GM23338 (cell line): ENCODE data around the gene UMOD. TPM values are rescaled to one million over a fixed set of nuclear protein-coding genes. Genes with fewer than 3 reads are reported as not detected.

ENCODE experiments used
- ATAC-seq: fragments of 200-7000 bp; cut with Tn5 transposase; 3 replicates; pipeline ENCODE4 v1.9.1; 2020
- DNase-seq: peaks from one replicate; pipeline ENCODE4 v3.0.0-alpha.2; 2015; ENCODE audit warnings: low spot score
- H2AFZ ChIP-seq: fragments of 200-600 bp; sonication (generic); 2 replicates; pipeline ENCODE4 v1.8.0; 2016; ENCODE audit warnings: antibody characterized with exemption, mild to moderate bottlenecking, moderate library complexity
- H3F3A ChIP-seq: fragments of 200-600 bp; sonication (generic); replicated peaks from 2 replicates; pipeline ENCODE4 v1.8.0; 2017; ENCODE audit warnings: antibody characterized with exemption, mixed run types, low read depth
- H3K27ac ChIP-seq: fragments of 200-600 bp; sonication (generic); 2 replicates; pipeline ENCODE4 v1.6.1; 2016; ENCODE audit warnings: low read depth
- H3K27me3 ChIP-seq: fragments of 200-600 bp; sonication (generic); 2 replicates; pipeline ENCODE4 v1.8.0; 2016; ENCODE audit warnings: mild to moderate bottlenecking, mixed run types, moderate library complexity; ENCODE audit not compliant: insufficient read depth
- H3K36me3 ChIP-seq: fragments of 200-600 bp; sonication (generic); 2 replicates; pipeline ENCODE4 v1.8.0; 2016; ENCODE audit warnings: mild to moderate bottlenecking; ENCODE audit not compliant: insufficient read depth
- H3K4me1 ChIP-seq: fragments of 200-600 bp; sonication (generic); 2 replicates; pipeline ENCODE4 v1.8.0; 2016; ENCODE audit warnings: mild to moderate bottlenecking, moderate library complexity; ENCODE audit not compliant: insufficient read depth
- H3K4me2 ChIP-seq: fragments of 200-600 bp; sonication (generic); 2 replicates; pipeline ENCODE4 v1.7.1; 2017; ENCODE audit warnings: mixed run types
- H3K4me3 ChIP-seq: fragments of 200-600 bp; sonication (generic); 2 replicates; pipeline ENCODE4 v1.6.1; 2016; ENCODE audit warnings: mixed run types
- H3K79me2 ChIP-seq: fragments of 200-600 bp; sonication (generic); replicated peaks from 2 replicates; pipeline ENCODE4 v1.8.0; 2017; ENCODE audit warnings: mild to moderate bottlenecking; ENCODE audit not compliant: insufficient read depth
- H3K9me2 ChIP-seq: fragments of 200-600 bp; sonication (generic); 2 replicates; pipeline ENCODE4 v1.8.0; 2017; ENCODE audit not compliant: insufficient read depth
- H4K20me1 ChIP-seq: fragments of 200-600 bp; sonication (generic); replicated peaks from 2 replicates; pipeline ENCODE4 v1.8.0; 2017; ENCODE audit warnings: mild to moderate bottlenecking; ENCODE audit not compliant: insufficient read depth
- H3K27ac Mint-ChIP-seq: 2 replicates; pipeline ENCODE4 v1.8.0; 2020; ENCODE audit warnings: inconsistent platforms, mild to moderate bottlenecking, moderate library complexity, mixed read lengths
- H3K27me3 Mint-ChIP-seq: 3 replicates; pipeline ENCODE4 v1.8.0; 2022; ENCODE audit warnings: low read depth, mild to moderate bottlenecking, moderate library complexity, mixed read lengths, inconsistent platforms; ENCODE audit not compliant: insufficient read depth, poor library complexity
- H3K36me3 Mint-ChIP-seq: 3 replicates; pipeline ENCODE4 v1.8.0; 2021; ENCODE audit warnings: low read depth, mild to moderate bottlenecking, inconsistent platforms, moderate library complexity, mixed read lengths
- H3K4me1 Mint-ChIP-seq: 3 replicates; pipeline ENCODE4 v1.8.0; 2020; ENCODE audit warnings: mild to moderate bottlenecking, inconsistent platforms, mixed read lengths
- H3K4me3 Mint-ChIP-seq: 3 replicates; pipeline ENCODE4 v1.8.0; 2021; ENCODE audit warnings: moderate library complexity, mild to moderate bottlenecking, inconsistent platforms, mixed read lengths
- H3K9me3 Mint-ChIP-seq: 3 replicates; pipeline ENCODE4 v1.8.0; 2020; ENCODE audit warnings: moderate library complexity, mild to moderate bottlenecking, inconsistent platforms, mixed read lengths
- ETS1 ChIP-seq: IDR thresholded peaks from 2 replicates; pipeline ENCODE4 v1.6.1; 2016; ENCODE audit warnings: antibody characterized with exemption
- EZH2 ChIP-seq: fragments of 200-600 bp; sonication (generic); IDR thresholded peaks from one replicate; pipeline ENCODE4 v1.8.0; 2017; ENCODE audit warnings: antibody characterized with exemption, mild to moderate bottlenecking, low read depth; ENCODE audit not compliant: unreplicated experiment
- EZH2phosphoT487 ChIP-seq: fragments of 200-600 bp; sonication (generic); IDR thresholded peaks from one replicate; pipeline ENCODE4 v1.8.1; 2018; ENCODE audit warnings: antibody characterized with exemption; ENCODE audit not compliant: unreplicated experiment
- JUNB ChIP-seq: IDR thresholded peaks from one replicate; pipeline ENCODE4 v1.6.1; 2016; ENCODE audit warnings: antibody characterized with exemption; ENCODE audit not compliant: unreplicated experiment
- POLR2AphosphoS5 ChIP-seq: IDR thresholded peaks from 2 replicates; pipeline ENCODE4 v1.6.1; 2016; ENCODE audit warnings: antibody characterized with exemption, low read depth
- REST ChIP-seq: IDR thresholded peaks from one replicate; pipeline ENCODE4 v1.6.1; 2018; ENCODE audit warnings: antibody characterized with exemption; ENCODE audit not compliant: unreplicated experiment
- ZNF114 ChIP-seq: fragments of 250-450 bp; sonication (Bioruptor Pico); IDR thresholded peaks from 2 replicates; pipeline ENCODE4 v1.5.0; 2020; ENCODE audit warnings: mild to moderate bottlenecking, moderate library complexity
- ZNF331 ChIP-seq: fragments of 250-450 bp; sonication (Bioruptor Pico); IDR thresholded peaks from 2 replicates; pipeline ENCODE4 v1.5.0; 2020; ENCODE audit warnings: low read depth, mild to moderate bottlenecking, moderate library complexity
- ZNF462 ChIP-seq: fragments of 250-450 bp; sonication (Bioruptor Pico); IDR thresholded peaks from 2 replicates; pipeline ENCODE4 v1.5.0; 2020; ENCODE audit warnings: mild to moderate bottlenecking, moderate library complexity
- polyA plus RNA-seq: library from polyadenylated mRNA; unstranded; fragments of >200 nt; fragmentation: Nextera tagmentation; extraction: Ambion mirVana; gene quantifications from 2 replicates; pipeline ENCODE4 v1.2.1, GENCODE V29; 2016
- total RNA-seq: library from RNA; depleted of rRNA; stranded (reverse); fragments of >200 nt; shearing (Covaris generic); gene quantifications from 2 replicates; pipeline ENCODE4 v1.2.3, GENCODE V29; 2014

The UMOD gene
- total and polyA plus RNA-seq, 2 experiments from 2014 or later, result not detected

GRCh38 chr16:20329392-20330138 is 22.9 kb downstream of the UMOD start:
- no peaks in the 10 kb centered on the region for H3F3A ChIP-seq

More at GRCh38 chr16:20329392-20330138, 22.9 kb downstream of the UMOD start:
- no peaks in the 10 kb centered on the region for H3K79me2 ChIP-seq
- no peaks in the 10 kb centered on the region for H4K20me1 ChIP-seq
- H2AFZ ChIP-seq, result no peak overlapping the region
- no peaks in the 10 kb centered on the region; the same call in 2 of the 3 replicates for H3K4me1 Mint-ChIP-seq
- H3K4me1 ChIP-seq, result no peaks in the 10 kb centered on the region
- no peaks in the 10 kb centered on the region for H3K36me3 Mint-ChIP-seq
- H3K4me3 Mint-ChIP-seq, result no peak overlapping the region
- H3K27ac ChIP-seq, result no peak overlapping the region
- DNase-seq, result no peak
- peaks cover 4% of the 10 kb centered on the region; the same call in 1 of the 2 replicates for H3K9me2 ChIP-seq
- no peak overlapping the region for H3K4me2 ChIP-seq
- H3K36me3 ChIP-seq, result no peaks in the 10 kb centered on the region
- no peaks in the 10 kb centered on the region; the same call in 2 of the 3 replicates for H3K9me3 Mint-ChIP-seq
- peaks cover 6% of the 10 kb centered on the region for H3K27me3 Mint-ChIP-seq
- TF ChIP-seq ETS1 (no peak), EZH2phosphoT487 (no peak), ZNF462 (no peak), ZNF114 (CRISPR knock-in tag) (no peak), JUNB (no peak), REST (no peak), EZH2 (no peak), POLR2AphosphoS5 (no peak), ZNF331 (CRISPR knock-in tag) (no peak)
- H3K4me3 ChIP-seq, result no peak overlapping the region
- no peak overlapping the region for H3K27ac Mint-ChIP-seq
- no peaks in the 10 kb centered on the region for H3K27me3 ChIP-seq
- ATAC-seq, result no peak
